HCT116 (cell line): Measurements from ENCODE around the gene NOXA1. TPM values are rescaled to one million over a fixed set of nuclear protein-coding genes. Genes with fewer than 3 reads are reported as not detected.
"Not testable (repeated sequence)": the region's sequence is repeated elsewhere in the genome, so short reads cannot be mapped to it uniquely, and the experiment has no call there.

Experiments used
- ATAC-seq: fragments of 200-7000 bp; cut with Tn5 transposase; 2 replicates; pipeline ENCODE4 v1.9.1; 2020; ENCODE audit warnings: mild to moderate bottlenecking, moderate library complexity
- BruUV-seq: library from RNA; stranded (reverse); fragments of 400-500 nt; replicated peaks from 2 replicates; lab custom pipeline; 2021; lab: Mats Ljungman, UMichigan
- CTCF ChIA-PET: fragments of 300-600 bp; sonication (Branson Sonifier 250); formaldehyde crosslinking; loops from one replicate; lab custom pipeline; 2021; ENCODE audit warnings: antibody characterized with exemption; lab: Charles Lee
- POLR2A ChIA-PET: fragments of 300-600, 350-600 bp; sonication (Branson Sonifier 250); formaldehyde crosslinking; loops from one replicate; lab custom pipeline; 2021; ENCODE audit warnings: antibody characterized with exemption; lab: Charles Lee
- RAD21 ChIA-PET, 2 experiments: fragments of 300-600 bp; sonication (Branson Sonifier 250); formaldehyde crosslinking; loops; one replicate each; lab custom pipeline; 2023; ENCODE audit warnings: low total read pairs in 2 of 2; ENCODE audit not compliant: uncharacterized antibody in 2 of 2, unreplicated experiment in 2 of 2, low non-redundant PET in 1 of 2; lab: Charles Lee
- DNase-seq: peaks from one replicate; pipeline ENCODE4 v3.0.0-alpha.2; 2010; ENCODE audit warnings: low read depth, low spot score
- H2AFZ ChIP-seq: fragments of 200-600 bp; shearing (Covaris generic), sonication (generic); 2 replicates; pipeline ENCODE4 v1.6.1; 2017; ENCODE audit warnings: low read depth, mixed run types, mixed read lengths, antibody characterized with exemption, low read length; ENCODE audit not compliant: poor library complexity, severe bottlenecking
- H3K27ac ChIP-seq: 2 replicates; pipeline ENCODE4 v1.5.1; 2012; ENCODE audit warnings: low read depth, low read length
- H3K27me3 ChIP-seq: fragments of 200-600 bp; sonication (generic); 2 replicates; pipeline ENCODE4 v1.6.1; 2016; ENCODE audit warnings: mixed run types, low read length, mixed read lengths; ENCODE audit not compliant: insufficient read depth
- H3K36me3 ChIP-seq, 2 experiments: fragments of 200-500 bp in 1 of 2; fragments of 200-600 bp in 1 of 2; sonication (Bioruptor generic) in 1 of 2; sonication (generic) in 1 of 2; 2 replicates each; pipeline versions ENCODE4 v1.5.1 to v1.6.1; 2014 to 2016; ENCODE audit warnings: low read length in 2 of 2, inconsistent platforms in 1 of 2, mixed read lengths in 1 of 2, mixed run types in 1 of 2; ENCODE audit not compliant: insufficient read depth in 2 of 2, control insufficient read depth in 1 of 2
- H3K4me1 ChIP-seq, 2 experiments: fragments of 200-600 bp in 1 of 2; sonication (generic) in 1 of 2; 2 replicates each; pipeline versions ENCODE4 v1.5.1 to v1.6.1; 2012 to 2017; ENCODE audit warnings: low read length in 2 of 2, inconsistent platforms in 1 of 2, mild to moderate bottlenecking in 1 of 2, mixed read lengths in 1 of 2, mixed run types in 1 of 2, moderate library complexity in 1 of 2; ENCODE audit not compliant: insufficient read depth in 2 of 2, control insufficient read depth in 1 of 2
- H3K4me2 ChIP-seq: fragments of 200-600 bp; sonication (generic); 2 replicates; pipeline ENCODE4 v1.6.1; 2017; ENCODE audit warnings: mixed run types, low read length, mixed read lengths
- H3K4me3 ChIP-seq, 2 experiments: fragments of 200-600 bp in 1 of 2; sonication (generic) in 1 of 2; replicated peaks in 1 of 2; 2 replicates each; pipeline ENCODE4 v1.5.1; 2011 to 2016; ENCODE audit warnings: low read length in 2 of 2, control low read depth in 1 of 2, low read depth in 1 of 2, mild to moderate bottlenecking in 1 of 2, mixed read lengths in 1 of 2, mixed run types in 1 of 2
- H3K79me2 ChIP-seq: fragments of 200-600 bp; sonication (generic); 2 replicates; pipeline ENCODE4 v1.6.1; 2017; ENCODE audit warnings: mild to moderate bottlenecking, mixed run types, low read length, moderate library complexity, mixed read lengths; ENCODE audit not compliant: insufficient read depth
- H3K9ac ChIP-seq: fragments of 200-600 bp; sonication (generic); 2 replicates; pipeline ENCODE4 v1.6.1; 2016; ENCODE audit warnings: low read length, mixed read lengths
- H3K9me2 ChIP-seq: fragments of 200-600 bp; sonication (generic), shearing (Covaris generic); 2 replicates; pipeline ENCODE4 v1.6.1; 2017; ENCODE audit warnings: mixed run types, mild to moderate bottlenecking, moderate library complexity; ENCODE audit not compliant: insufficient read depth
- H3K9me3 ChIP-seq, 2 experiments: fragments of 200-500 bp in 1 of 2; fragments of 200-600 bp in 1 of 2; sonication (Bioruptor generic) in 1 of 2; sonication (generic) in 1 of 2; 2 replicates each; pipeline ENCODE4 v1.6.1; 2014 to 2017; ENCODE audit warnings: low read length in 2 of 2, mixed read lengths in 2 of 2, inconsistent platforms in 1 of 2, low read depth in 1 of 2, mild to moderate bottlenecking in 1 of 2, mixed run types in 1 of 2, moderate library complexity in 1 of 2; ENCODE audit not compliant: control insufficient read depth in 1 of 2, insufficient read depth in 1 of 2
- H4K20me1 ChIP-seq: fragments of 200-600 bp; sonication (generic), shearing (Covaris generic); 2 replicates; pipeline ENCODE4 v1.6.1; 2017; ENCODE audit warnings: mixed run types, mild to moderate bottlenecking, moderate library complexity; ENCODE audit not compliant: insufficient read depth
- CEBPB ChIP-seq: IDR thresholded peaks from 2 replicates; pipeline ENCODE4 v1.6.1; 2012; ENCODE audit warnings: low read depth
- EGR1 ChIP-seq: IDR thresholded peaks from 2 replicates; pipeline ENCODE4 v1.6.1; 2012; ENCODE audit warnings: low read depth
- JUND ChIP-seq: IDR thresholded peaks from 2 replicates; pipeline ENCODE4 v1.6.1; 2012
- POLR2AphosphoS5 ChIP-seq: IDR thresholded peaks from 2 replicates; pipeline ENCODE4 v1.6.1; 2011; ENCODE audit warnings: mild to moderate bottlenecking, low read depth, low read length, moderate library complexity
- RAD21 ChIP-seq: IDR thresholded peaks from 2 replicates; pipeline ENCODE4 v1.6.1; 2012; ENCODE audit warnings: low read depth, mild to moderate bottlenecking
- SIN3A ChIP-seq: IDR thresholded peaks from 2 replicates; pipeline ENCODE4 v1.6.1; 2012; ENCODE audit warnings: low read depth
- YY1 ChIP-seq: IDR thresholded peaks from 2 replicates; pipeline ENCODE4 v1.6.1; 2011; ENCODE audit warnings: low read length, low read depth, moderate library complexity, mild to moderate bottlenecking; ENCODE audit not compliant: insufficient replicate concordance; ENCODE audit errors: extremely low read depth
- ZFX ChIP-seq: fragments of 450-650 bp; IDR thresholded peaks from 2 replicates; pipeline ENCODE4 v1.6.1; 2017
- ZNF274 ChIP-seq: fragments of 200-500 bp; sonication (Bioruptor generic); IDR thresholded peaks from 2 replicates; pipeline ENCODE4 v1.6.1; 2014; ENCODE audit warnings: mild to moderate bottlenecking, low read depth, low read length, inconsistent platforms
- intact Hi-C: fragments of 100-400 bp; cut with micrococcal nuclease; formaldehyde crosslinking; loops from 2 replicates; pipeline ENCODE4 v1.10.0; 2022
- total RNA-seq: library from RNA; stranded (reverse); gene quantifications from one replicate; pipeline ENCODE4 v1.2.1, GENCODE V29; 2021; ENCODE audit not compliant: unreplicated experiment
- TF ChIP-seq, protein P1 (sequence below): IDR thresholded peaks from 2 replicates; pipeline ENCODE4 v1.6.1; 2011; ENCODE audit warnings: mild to moderate bottlenecking, low read length, moderate library complexity; ENCODE audit not compliant: insufficient replicate concordance; ENCODE audit errors: extremely low read depth
- TF ChIP-seq, protein P2 (sequence below): IDR thresholded peaks from 2 replicates; pipeline ENCODE4 v1.6.1; 2012; ENCODE audit warnings: low read depth
- TF ChIP-seq, protein P3 (sequence below): IDR thresholded peaks from 2 replicates; pipeline ENCODE4 v1.6.1; 2012
- TF ChIP-seq, protein P4 (sequence below): IDR thresholded peaks from 2 replicates; pipeline ENCODE4 v1.6.1; 2012

NOXA1 gene
- total RNA-seq, 1 experiment from 2014 or later, result 13.2 TPM

DNA sequence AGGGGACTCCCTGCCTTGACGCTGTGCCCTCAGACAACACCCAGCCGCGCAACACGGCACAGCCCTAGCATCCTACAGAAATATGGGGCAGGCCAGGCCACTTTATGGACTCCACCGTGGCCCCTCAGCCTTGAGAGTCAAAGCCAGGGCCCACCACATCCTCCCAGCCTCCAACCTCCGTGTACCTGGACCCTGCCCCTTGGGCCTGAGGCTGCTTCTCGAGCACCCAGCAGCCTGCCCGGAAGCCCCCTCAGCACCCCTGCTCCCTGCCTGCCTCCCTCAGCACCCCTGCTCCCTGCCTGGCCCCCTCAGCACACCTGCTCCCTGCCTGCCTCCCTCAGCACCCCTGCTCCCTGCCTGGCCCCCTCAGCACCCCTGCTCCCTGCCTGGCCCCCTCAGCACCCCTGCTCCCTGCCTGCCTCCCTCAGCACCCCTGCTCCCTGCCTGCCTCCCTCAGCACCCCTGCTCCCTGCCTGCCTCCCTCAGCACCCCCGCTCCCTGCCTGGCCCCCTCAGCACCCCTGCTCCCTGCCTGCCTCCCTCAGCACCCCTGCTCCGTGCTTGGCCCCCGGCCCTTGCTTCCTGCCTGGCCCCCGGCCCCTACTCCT lies 36.6 kb upstream of the NOXA1 start:
- DNase-seq, H3K4me1 ChIP-seq, H3K9me2 ChIP-seq, H3K36me3 ChIP-seq, H3K4me2 ChIP-seq, H4K20me1 ChIP-seq, H3K27ac ChIP-seq, ATAC-seq, H3K9ac ChIP-seq, RAD21 ChIA-PET, BruUV-seq, H2AFZ ChIP-seq, POLR2A ChIA-PET, CTCF ChIA-PET, H3K4me3 ChIP-seq, H3K27me3 ChIP-seq, H3K9me3 ChIP-seq, H3K79me2 ChIP-seq, intact Hi-C loops: not testable (repeated sequence)

DNA sequence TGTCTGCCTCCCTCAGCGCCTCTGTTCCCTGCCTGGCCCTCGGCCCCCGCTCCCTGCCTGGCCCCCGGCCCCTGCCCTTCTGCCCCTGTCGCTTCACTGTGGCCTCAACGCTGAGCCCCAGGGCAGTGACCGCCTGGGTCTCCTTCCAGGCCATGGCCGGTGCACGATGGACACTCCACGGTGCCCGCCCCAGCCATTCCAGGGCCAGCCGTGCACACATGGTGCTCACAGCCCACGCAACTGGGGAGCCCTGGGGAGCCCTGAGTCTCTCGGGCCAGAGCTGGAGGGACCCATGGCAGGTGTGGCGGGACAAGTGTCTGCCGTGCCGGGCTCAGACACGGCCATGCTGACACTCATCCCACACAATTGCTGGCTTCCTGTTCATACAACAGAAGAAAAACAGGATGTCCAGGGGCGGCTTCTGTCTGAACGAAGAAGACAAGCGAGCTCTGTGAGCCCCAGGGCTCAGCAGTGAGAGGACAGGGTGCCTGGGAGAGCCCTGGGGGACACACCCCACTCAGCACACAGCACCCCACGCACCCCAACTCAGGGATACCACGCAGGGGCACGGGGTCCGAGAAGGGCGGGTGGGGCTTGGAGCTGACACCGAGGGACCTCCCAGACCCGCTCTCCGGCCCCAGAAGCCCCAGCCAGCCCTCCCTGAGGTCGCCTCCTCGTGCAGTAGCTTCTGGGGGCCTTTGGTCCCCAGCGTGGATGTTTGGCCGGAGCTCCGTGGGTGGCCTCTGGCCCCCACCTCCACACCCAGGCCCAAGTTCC lies 35.9 kb upstream of the NOXA1 start:
- CTCF ChIA-PET, result no interaction called here
- H3K9ac ChIP-seq, result no peak overlapping the region
- TF ChIP-seq, protein P1, sequence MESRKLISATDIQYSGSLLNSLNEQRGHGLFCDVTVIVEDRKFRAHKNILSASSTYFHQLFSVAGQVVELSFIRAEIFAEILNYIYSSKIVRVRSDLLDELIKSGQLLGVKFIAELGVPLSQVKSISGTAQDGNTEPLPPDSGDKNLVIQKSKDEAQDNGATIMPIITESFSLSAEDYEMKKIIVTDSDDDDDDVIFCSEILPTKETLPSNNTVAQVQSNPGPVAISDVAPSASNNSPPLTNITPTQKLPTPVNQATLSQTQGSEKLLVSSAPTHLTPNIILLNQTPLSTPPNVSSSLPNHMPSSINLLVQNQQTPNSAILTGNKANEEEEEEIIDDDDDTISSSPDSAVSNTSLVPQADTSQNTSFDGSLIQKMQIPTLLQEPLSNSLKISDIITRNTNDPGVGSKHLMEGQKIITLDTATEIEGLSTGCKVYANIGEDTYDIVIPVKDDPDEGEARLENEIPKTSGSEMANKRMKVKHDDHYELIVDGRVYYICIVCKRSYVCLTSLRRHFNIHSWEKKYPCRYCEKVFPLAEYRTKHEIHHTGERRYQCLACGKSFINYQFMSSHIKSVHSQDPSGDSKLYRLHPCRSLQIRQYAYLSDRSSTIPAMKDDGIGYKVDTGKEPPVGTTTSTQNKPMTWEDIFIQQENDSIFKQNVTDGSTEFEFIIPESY, result no peak
- TF ChIP-seq, protein P2, sequence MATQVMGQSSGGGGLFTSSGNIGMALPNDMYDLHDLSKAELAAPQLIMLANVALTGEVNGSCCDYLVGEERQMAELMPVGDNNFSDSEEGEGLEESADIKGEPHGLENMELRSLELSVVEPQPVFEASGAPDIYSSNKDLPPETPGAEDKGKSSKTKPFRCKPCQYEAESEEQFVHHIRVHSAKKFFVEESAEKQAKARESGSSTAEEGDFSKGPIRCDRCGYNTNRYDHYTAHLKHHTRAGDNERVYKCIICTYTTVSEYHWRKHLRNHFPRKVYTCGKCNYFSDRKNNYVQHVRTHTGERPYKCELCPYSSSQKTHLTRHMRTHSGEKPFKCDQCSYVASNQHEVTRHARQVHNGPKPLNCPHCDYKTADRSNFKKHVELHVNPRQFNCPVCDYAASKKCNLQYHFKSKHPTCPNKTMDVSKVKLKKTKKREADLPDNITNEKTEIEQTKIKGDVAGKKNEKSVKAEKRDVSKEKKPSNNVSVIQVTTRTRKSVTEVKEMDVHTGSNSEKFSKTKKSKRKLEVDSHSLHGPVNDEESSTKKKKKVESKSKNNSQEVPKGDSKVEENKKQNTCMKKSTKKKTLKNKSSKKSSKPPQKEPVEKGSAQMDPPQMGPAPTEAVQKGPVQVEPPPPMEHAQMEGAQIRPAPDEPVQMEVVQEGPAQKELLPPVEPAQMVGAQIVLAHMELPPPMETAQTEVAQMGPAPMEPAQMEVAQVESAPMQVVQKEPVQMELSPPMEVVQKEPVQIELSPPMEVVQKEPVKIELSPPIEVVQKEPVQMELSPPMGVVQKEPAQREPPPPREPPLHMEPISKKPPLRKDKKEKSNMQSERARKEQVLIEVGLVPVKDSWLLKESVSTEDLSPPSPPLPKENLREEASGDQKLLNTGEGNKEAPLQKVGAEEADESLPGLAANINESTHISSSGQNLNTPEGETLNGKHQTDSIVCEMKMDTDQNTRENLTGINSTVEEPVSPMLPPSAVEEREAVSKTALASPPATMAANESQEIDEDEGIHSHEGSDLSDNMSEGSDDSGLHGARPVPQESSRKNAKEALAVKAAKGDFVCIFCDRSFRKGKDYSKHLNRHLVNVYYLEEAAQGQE, result no peak
- TF ChIP-seq ZNF274 (no peak), CEBPB (no peak), EGR1 (no peak), JUND (no peak), ZFX (no peak), POLR2AphosphoS5 (no peak), YY1 (no peak), RAD21 (no peak), SIN3A (no peak)
- TF ChIP-seq, protein P3, sequence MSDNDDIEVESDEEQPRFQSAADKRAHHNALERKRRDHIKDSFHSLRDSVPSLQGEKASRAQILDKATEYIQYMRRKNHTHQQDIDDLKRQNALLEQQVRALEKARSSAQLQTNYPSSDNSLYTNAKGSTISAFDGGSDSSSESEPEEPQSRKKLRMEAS, result no peak
- TF ChIP-seq, protein P4, sequence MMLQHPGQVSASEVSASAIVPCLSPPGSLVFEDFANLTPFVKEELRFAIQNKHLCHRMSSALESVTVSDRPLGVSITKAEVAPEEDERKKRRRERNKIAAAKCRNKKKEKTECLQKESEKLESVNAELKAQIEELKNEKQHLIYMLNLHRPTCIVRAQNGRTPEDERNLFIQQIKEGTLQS, result no peak
- H3K4me3 ChIP-seq, result no peak overlapping the region
- no TSS peak for BruUV-seq
- RAD21 ChIA-PET, result no interaction called here
- H4K20me1 ChIP-seq, result no peaks in the 10 kb centered on the region
- DNase-seq (no peak), ATAC-seq (no peak)
- POLR2A ChIA-PET, result no interaction called here
- no peaks in the 10 kb centered on the region for H3K9me3 ChIP-seq
- no peaks in the 10 kb centered on the region for H3K79me2 ChIP-seq
- intact Hi-C loops, result no loop called here
- H3K27ac ChIP-seq, result no peak overlapping the region
- no peaks in the 10 kb centered on the region for H3K9me2 ChIP-seq
- no peaks in the 10 kb centered on the region; a peak in 1 of 4 replicates for H3K36me3 ChIP-seq
- H3K4me1 ChIP-seq, result no peaks in the 10 kb centered on the region
- H3K4me2 ChIP-seq, result no peak overlapping the region
- no peaks in the 10 kb centered on the region for H3K27me3 ChIP-seq
- H2AFZ ChIP-seq, result no peak overlapping the region
